HG03025 (cell line): Measurements from ENCODE around the gene AKAP9.
"Not testable (repeated sequence)": the region's sequence is repeated elsewhere in the genome, so short reads cannot be mapped to it uniquely, and the experiment has no call there.

Experiments used
- ATAC-seq: cut with Tn5 transposase; IDR thresholded peaks from one replicate; pipeline ENCODE4 v1.9.1; 2021; ENCODE audit warnings: mild to moderate bottlenecking, moderate library complexity; ENCODE audit not compliant: unreplicated experiment, low FRiP score

AKAP9 gene

DNA sequence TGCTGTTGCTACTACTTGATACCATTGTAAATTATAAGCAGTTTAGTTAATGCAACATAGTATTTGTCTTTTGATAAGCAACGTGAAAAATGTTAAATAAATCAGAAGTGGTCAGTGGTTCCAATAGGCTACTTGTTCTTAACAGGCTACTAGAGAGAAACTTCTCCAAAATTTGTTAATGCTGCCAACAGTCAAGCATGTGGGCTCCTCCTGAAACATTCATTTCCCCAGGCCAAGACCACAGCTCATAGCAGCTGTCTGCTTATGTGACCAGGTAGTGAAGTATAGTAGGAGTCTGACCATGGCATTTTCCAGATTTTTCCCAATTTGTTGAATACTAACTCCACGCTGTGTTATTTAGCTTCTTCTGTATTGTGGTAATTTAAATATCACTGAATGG is 112.7 kb downstream of the AKAP9 start:
- no peak for ATAC-seq

DNA sequence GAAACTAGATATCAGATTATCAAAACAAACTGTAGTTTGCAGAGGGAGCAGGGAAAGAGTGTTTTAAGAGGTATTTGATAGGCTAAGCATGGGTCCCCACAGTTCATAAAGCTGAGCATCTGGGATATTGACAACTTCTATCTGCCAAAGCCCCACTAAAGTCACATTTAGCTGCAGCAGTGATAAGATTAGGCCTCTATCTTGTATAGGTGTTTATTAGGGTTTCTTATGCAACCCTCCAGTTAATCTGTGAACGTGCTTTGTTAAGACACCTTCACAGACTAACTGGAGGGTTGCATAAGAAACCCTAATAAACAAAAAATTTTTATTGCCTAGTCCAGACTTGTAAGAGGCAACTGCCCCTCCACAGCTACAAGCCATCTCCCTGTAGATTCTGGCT is 115.6 kb downstream of the AKAP9 start:
- no peak for ATAC-seq

DNA sequence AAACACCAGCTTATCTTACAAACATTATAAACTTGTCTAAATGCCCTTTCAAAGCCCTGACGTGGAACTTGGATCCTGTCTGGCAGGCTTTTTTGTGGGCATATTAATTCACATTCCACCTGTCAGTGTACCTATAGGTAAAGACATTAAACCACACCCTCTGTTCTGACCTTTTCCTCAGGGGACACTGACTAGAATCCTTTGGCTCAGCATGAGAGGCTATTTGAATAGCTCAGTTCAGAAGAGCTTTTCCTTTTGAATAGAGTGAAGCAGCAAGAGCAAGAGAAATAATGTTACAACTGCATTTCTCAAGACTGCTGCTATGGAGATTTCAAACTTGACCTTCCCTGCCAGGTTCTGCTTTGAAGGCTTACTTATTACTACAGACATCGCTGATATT is 116.7 kb downstream of the AKAP9 start:
- ATAC-seq, result no peak

DNA sequence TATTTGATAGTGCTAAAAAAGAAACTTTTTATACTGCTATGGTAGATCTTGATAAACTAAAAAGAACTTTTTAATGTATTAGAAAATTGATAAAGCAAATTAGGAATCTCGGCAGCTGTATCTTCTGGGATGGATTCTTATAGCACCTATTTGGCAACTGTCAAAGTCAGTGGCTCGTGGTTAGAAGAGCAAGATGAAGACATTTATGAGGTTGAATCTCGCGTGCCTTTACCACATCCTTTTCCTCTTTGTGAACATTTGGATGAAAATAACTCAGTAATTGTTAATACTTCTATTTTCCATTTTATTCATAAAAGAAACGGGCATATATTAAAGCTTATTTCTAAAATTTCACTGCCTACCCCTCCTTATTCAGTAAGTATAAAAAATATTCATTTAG is 117.4 kb downstream of the AKAP9 start:
- no peak for ATAC-seq

DNA sequence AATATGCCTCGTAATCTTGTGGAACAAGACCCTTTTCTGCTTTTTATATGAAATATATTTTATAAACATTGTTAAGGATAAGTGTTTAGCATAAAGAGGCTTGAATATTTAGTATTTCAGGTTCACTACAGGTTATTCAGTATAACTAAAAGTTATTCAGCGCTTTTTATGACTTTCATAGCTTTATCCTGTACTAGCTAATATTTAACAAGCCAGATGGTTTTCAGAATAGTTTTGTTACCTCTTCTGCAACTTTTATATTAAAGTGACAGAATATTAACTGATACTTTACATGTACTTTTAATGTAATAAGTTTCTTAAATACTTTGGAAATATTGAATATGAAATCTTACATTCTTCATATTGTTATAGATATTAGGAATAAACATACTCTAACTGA is 118.2 kb downstream of the AKAP9 start:
- no peak for ATAC-seq

DNA sequence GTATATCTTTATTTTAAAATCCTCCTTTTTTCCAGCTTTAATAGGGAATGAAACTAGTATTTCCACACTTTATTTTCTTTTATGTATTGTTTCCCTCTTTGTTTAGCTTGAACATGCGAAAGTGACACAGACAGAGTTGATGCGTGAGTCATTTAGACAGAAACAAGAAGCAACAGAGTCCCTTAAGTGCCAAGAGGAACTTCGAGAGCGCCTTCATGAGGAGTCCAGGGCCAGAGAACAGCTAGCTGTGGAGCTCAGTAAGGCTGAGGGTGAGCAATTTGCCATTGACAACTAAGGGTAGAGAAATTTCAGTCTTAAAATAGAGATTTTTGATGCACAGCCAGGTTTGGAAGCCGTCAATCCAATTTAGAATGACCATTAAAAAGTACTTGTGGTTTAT is 120.5 kb downstream of the AKAP9 start:
- ATAC-seq, result no peak

DNA sequence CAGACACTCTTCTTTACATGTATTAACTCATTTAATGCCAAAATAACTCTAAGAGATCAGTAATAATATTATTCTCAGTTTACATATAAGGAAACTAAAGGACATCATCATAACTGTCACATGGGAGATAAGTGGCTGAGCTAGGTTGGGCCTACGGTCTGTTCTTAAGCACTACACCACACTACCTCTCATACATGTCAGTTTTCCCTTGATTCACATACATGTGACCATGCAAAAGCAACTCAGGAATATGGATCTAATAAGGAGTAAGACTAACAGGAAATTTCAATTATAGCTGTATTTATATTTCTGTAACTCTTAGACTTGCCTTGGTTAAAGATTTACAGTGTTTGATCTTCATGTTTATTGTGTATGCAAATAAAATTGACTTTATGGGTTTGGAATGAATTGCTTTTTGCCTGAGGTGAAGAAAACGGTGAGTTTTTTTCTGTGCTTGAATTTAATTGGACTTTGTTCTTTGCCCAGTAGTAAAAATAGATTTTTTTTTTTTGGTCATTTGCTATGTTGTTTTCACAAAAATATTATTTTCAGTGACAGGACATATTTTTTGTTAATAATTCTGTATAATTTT is 123.9 kb downstream of the AKAP9 start:
- ATAC-seq, result no peak

DNA sequence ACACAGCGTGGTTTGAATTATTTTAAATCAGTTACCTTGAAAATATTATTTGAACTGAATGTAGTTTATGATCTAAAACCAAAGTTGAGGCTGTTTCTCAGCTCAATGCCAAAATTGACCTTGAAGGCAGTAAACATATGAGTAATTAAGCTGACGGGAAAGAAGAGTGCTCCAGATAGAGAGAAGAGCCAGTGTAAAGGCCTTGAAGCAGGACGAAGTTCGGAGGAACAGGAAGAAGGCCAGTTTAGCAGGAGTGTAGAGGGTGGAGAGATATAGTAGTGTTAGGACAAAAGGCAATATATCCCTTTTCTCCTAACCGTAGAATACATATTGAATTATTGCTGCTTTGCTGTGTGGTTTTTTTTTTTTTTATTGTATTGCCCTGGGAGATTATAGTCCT is 130.4 kb downstream of the AKAP9 start:
- ATAC-seq, result no peak

DNA sequence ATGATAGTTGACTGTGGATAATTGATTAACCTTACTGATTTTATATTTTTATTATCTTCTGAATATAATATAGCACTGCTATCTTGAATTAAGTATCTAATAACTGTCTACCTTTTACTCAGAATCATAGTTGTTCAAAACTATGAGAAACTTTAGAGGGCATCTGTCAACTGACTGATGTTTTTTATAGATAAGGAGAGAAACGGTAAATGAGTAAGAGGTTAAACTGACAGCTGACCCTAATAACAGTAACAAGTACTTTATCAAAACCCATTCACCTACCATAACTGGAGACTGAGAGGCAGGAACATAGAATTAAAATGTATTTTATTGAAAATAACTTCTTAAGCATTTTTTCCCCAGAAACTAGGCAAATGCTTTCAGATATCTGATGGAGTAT is 131.5 kb downstream of the AKAP9 start:
- no peak for ATAC-seq

DNA sequence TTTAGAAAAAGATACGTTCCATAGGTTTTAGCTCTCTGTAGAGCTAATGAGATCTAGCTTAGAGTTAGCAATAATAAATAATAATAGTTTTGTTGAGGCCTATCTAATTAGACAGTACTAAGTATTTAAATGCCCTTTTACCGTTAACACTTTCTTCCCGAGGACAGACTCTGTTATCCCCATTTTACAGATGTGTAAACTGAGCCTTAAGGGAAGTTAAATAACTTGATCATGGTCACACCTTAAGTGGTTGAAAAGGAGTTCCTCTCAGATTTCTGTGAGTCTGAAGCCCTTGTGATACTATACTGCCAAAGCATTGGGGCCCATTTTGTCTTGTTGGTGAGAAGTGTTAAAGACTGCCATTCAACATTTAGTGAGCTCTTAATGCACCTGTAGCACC is 132.0 kb downstream of the AKAP9 start:
- no peak for ATAC-seq

DNA sequence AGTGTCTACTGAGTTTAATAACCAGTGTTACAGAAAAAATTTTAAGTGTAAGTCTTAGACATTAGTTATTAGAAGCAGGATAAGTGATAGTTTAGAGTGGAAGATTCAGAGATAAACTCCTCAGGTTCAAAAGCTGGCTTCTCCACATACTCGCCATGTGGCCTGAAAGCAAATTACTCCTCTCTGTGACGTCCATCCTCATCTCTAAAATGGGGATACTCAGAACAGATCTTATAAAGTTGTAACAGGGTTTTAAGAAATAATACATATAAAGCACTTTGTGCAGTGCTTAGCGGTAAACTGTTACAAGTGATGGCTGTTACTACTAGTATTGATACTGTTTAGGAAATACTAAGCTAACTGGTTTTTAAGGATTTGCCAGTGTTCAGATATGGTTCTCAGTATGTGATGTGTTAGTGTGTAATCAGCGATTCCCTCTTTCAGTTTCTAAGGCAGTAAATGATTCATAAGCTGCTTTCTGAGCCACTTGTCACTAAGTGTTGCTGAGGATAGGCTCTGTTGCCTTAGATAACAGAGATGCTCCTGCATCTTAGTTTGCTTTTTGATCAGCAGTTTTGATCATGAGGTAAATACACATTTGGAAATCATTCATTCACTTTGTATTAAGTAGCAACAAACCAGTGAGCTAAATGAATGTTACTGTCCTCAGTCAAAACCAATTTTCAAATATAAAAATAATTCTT is 134.9 kb downstream of the AKAP9 start:
- no peak for ATAC-seq

DNA sequence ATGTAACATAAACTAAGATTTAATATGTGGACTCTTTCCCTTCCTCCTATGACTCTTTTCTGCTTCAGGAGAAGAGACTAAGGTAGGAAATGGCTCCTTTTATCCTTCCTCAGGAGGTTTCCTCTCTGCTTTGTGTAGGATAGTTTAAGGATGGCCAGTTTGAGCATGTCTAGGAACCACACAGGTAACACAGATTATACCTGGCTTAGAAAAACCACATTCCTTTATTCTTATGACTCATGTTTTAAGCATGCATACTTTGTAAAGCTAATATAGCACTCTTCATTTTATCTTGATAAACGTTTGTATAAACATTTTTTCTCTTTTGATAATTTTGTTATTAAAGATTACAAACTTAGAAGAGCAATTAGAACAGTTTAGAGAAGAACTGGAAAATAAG is 135.8 kb downstream of the AKAP9 start:
- no peak for ATAC-seq

DNA sequence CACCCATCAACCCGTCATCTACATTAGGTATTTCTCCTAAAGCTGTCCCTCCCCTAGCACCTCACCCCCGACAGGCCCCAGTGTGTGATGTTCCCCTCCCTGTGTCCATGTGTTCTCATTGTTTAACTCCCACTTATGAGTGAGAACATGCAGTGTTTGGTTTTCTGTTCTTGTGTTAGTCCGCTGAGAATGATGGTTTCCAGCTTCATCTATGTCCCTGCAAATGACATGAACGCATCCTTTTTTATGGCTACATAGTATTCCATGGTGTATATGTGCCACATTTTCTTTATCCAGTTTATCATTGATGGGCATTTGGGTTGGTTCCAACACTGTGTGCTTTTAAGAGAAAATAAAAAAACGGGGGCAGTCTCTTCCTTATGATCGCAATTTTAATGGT is 143.3 kb downstream of the AKAP9 start:
- not testable (repeated sequence) for ATAC-seq

DNA sequence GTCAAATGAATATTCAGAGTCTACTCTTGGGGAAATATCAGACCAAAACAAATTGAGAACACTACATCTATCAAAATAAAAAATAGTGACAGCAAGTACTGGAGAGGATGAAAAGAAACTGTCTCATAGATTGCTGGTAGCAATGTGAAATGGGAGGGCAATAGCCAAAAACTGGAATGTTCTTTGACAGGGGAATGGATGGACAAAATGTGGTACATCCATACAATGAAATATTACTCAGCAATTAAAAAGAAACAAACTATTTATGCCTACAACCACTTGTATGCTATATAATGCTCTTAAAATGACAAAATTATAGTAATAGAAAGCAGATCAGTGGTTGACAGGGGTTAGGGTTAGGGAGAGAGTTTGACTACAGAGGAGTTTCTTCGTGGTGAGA is 147.6 kb downstream of the AKAP9 start:
- ATAC-seq, result no peak

DNA sequence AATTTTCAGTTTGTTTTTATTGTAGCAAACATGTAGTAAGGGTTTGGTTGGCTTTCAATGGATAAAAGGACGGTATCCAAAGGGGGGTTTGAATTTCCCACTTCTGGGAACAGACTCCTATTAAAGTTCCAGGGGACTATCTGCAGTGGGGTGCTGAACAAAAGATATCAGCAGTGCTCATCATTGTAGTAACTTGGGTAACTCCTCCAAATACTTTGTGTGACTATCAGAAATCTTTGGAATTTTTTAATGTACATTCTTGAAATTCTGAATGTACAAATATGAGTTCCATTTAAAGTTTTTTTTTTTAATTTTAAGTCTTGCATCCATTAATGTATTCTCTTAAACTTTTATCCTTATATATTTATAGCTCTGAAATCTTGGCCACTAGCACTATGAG is 151.5 kb downstream of the AKAP9 start:
- no peak for ATAC-seq

DNA sequence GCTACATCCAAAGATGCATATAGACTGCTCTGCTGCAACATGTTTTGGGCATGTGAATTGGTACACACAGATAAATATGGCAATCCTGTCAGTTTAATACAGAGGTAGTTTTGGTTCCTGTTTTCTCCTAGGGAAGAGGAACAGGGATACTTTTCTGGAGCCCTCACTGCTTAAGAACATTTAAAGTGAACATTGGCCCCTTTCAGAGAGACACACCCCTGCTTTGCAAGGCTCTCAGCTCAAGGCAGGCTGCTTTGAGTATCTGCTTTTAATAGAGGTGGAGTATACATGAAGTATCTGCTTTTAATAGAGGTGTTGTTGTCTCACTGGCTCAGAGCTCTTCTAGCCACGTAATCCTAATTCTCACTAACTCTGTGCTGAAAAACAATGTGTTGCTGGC is 154.7 kb downstream of the AKAP9 start:
- ATAC-seq, result no peak

DNA sequence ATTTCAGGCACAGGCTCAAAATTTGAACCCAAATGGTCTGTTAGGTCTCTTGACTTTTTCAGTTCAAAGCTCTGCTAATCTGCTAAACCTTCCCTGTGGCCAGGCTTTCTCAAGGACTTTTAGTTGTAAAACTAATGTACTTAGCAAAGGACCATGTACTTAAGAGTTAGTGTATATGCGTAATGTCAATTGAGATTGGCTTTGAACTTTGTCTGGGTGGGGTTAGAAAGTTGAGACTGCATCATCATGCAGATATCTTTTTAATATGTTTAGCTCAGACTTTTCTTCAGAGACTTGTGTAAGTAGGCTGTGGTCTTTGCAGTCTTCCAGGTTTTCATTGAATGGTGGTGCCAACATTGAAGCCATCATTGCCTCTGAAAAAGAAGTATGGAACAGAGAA is 159.9 kb downstream of the AKAP9 start:
- no peak for ATAC-seq

DNA sequence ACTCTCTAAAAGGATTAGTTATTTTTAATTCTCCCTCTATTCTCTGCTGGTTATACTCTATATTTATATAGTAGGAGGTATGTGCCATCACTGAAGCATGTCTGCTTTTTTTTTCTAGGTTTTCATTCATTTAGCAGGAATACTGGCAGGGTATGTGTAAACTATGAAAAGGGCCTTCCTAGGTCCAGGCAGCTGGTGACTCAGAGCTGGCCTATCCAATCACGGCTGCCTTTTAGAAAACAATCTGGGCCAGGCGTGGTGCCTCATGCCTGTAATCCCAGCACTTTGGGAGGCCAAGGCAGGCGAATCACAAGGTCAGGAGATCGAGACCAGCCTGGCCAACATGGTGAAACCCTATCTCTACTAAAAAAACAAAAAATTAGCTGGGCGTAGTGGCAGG is 162.2 kb downstream of the AKAP9 start:
- ATAC-seq, result not testable (repeated sequence)

DNA sequence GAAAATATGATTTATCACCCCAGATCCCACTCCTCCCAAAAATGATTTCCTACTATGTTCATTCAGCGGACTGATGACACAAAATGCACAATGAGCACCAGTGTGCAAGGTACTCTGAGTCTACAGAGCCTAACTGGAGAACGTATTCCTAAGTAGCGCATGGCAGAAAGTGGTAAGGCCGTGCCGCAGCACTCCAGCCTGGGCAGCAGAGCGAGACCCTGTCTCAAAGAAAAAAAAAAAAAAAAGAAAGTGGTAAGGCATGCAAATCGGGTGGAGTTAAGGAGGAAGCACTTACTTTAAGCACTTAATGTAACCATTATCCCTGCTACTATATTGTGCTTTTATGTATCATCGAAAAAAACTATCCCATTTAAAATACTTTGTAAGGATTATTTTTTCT is 168.2 kb downstream of the AKAP9 start:
- no peak for ATAC-seq

DNA sequence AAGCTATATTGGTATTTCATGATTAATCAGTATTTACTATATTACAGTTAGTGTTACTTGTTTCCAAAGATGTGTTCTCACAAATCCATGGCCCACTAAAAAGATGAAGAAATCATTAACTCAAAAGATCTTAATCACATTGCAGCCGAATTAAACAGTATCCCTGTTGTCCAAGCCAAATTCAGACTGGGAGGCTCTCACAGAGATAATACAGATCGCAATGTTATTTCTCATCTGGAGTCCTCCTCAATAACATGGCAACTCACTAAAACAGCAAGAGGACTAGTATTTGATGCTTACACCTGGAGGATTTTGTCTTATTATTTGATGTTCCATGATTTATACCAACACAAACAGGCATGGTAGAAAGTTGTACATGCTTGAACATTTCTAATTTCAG is 170.2 kb downstream of the AKAP9 start:
- ATAC-seq, result no peak

DNA sequence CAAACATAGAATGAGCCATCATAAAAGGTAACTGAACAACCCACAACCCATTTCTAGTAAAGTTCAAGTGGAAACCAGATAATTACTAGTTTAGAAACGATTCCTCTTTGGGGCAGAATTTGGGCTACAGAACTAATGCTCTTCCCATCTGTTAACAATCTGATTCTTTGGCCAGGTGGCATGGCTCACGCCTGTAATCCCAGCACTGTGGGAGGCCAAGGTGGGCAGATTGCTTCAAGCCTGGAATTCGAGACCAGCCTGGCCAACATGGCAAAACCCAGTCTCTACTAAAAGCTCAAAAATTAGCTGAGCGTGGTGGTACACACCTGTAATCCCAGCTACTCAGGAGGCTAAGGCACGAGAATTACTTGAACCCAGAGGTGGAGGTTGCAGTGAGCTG is 175.2 kb downstream of the AKAP9 start:
- ATAC-seq, result no peak

DNA sequence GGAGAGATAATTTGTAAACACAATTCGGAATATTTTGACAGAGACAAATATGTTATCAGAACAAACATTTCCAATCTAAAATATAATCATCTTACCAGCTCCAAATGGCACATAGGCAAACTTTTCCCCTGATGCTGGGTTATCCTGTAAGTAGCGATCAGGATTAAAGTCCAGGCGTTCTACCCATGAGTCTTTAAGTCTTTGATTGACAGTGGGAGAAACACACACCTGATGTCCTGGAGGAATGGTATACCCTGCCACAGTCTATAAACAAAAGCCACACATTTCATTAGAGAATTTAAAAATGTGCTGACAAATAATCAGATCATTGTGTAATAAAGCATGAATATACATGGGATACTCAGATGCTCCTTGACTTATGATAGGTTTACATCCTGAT is 176.3 kb downstream of the AKAP9 start:
- no peak for ATAC-seq
